Stimulated activated CD4-positive, alpha-beta T cell treated with anti-CD3 and anti-CD28 coated beads, Interleukin-12 subunit alpha, Interleukin-12 subunit beta, amount 100 ng/mL, for 48 hours (primary cell): ENCODE results near the gene COL5A2.

Experiments used
- DNase-seq, 3 donors: peaks; one replicate each; pipeline ENCODE4 v3.0.0-alpha.2; 2020; ENCODE audit warnings: low read depth in 2 of 3, low spot score in 1 of 3

The COL5A2 gene

DNA sequence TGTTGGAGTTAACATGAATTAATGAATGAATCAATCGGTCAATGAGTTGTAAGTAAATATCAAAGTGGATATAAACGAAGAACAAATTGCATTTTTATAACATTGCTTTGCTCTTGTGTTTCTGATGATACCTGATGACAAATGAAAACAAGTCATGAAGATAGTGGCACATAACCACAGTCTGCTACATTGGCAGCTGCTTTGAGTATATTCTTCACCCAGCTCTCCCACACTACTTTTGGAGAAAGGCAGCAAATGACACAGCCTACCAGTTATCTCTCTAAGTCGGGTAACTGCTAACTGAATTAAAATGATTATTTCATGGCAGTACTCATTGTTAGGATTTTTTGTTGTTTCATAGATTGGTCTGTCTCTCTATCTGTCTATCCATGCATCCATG lies 76.8 kb downstream of the COL5A2 start:
- no peak for DNase-seq

- DNase-seq, result no peak
Measured at GRCh38 chr2:189097934-189098333, 81.6 kb downstream of the COL5A2 start.

GRCh38 chr2:189096769-189097447 lies 82.7 kb downstream of the COL5A2 start:
- no peak for DNase-seq

DNA sequence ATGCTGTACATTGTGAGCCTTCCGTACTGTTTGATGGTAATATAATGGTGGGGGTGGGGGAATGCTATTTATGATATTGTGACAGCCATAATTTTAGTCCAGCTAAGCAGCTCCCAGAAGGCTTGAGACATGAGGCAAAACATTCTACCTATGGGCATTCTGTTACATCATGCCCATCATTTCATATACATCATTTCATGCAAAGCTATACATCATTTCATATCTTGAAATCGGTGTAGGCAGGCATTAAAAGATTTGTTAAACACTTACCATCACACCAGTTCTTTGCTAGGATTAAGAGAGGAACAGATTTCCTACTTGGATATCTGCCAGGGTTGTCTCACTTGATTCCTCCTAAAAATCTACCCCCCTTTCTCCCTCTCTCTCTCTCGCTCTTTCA lies 84.5 kb downstream of the COL5A2 start:
- no peak for DNase-seq

DNA sequence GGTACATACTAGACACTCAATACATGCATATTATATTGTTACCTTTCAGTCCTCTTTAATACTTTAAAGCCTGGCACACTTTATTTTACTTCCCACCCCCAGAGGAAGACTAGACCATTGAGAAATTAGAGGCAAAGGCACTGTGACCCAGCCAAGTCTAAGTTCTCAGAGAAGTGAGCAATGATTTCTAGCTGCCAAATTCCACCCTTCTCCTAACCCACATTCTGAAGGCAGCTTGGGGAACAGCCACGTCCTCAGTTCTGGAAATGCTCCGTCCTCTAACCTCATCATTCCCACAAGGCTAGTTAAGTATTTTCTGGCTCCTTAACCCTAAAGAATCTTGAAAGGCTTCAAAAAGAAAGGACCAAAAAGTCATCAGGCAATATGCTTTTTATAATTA lies 86.6 kb downstream of the COL5A2 start:
- DNase-seq, result no peak

GRCh38 chr2:189091253-189091652 lies 88.3 kb downstream of the COL5A2 start:
- no peak for DNase-seq

- no peak for DNase-seq
Measured at GRCh38 chr2:189088591-189089205, 90.9 kb downstream of the COL5A2 start.

GRCh38 chr2:189086710-189087109 lies 92.9 kb downstream of the COL5A2 start:
- no peak for DNase-seq

DNA sequence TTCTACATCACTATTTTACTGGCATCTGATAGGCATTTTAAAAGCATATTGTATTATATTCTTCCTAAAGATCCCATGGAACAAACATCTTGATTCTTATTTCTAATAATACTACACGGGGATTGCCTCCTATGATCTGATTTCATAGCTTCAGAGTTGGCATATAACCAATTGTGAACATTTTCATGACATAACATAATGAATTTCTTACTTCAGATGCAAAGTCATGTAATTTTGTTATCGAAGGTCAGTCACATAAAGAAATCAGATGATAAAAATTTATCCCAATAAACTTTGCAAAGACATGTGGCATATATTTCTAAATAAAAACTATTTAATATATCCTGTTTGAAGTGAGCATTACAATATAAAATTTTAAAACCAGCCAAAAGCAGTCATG lies 93.3 kb downstream of the COL5A2 start:
- no peak for DNase-seq

DNA sequence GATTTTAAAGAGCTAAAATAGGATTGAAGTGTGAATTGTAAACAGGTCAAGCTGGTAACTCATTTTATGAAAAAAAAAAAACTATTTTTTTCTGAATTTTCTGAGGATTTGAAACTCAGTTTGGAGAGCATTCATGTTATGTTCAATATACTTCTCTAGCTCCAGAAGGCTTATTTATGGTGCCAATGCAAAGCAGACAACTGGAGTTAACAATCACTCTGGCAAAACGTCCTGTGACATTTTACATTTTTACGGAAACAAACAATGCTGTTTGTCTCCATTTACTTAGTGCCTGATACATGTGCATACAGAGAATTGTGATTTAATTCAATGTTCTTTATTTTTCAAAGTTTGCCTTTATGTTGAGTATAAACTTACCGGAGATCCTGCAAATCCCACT lies 96.0 kb downstream of the COL5A2 start:
- no peak for DNase-seq

DNA sequence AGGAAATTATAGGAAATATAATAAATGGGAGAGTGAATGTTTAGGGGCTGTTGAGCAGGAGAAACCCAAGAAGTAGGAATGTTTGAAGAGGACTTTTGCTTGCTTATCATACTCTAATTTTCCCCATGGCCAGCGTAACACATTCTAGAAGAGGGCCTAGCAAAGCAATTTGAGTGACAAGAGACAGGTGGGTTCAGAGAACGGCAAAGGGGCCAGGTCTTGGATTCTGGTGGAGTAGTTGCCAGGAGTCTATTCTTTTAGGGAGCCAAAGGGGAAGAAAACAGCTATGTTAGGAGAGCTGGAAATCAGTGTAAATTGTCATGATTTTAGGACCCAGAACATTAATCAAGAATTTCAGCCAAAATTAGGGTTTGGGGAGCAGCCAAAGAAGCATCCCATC lies 96.5 kb downstream of the COL5A2 start:
- no peak for DNase-seq

DNA sequence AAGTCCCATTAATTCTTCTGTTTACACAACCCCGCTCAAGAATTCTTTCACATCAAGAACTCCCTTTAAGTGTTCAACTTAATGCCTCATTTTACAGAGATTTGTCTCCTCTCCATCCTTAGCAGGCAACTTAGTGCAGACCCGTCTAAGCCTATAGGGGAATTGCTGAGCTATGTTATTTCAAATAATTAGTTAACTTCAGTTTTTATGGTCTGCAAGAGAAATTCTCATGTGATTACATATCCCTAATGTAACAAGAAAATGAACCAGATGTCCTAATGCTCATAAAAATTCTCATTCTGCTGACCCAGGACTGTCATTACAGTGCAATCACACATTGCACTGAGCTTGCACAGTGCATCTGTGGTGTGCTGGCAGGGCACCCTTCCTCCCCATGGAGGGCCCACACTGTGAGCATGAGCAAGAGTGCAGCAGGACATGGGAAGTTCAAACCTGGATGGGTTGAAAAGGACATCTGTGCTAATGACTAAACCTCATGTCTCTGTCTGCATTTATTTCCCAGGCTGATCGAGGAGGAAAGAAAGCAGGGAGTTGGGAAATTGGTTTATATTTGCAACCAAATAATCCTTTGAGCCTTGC lies 97.1 kb downstream of the COL5A2 start:
- no peak for DNase-seq

- no peak for DNase-seq
Measured at GRCh38 chr2:189076572-189076971, 103.0 kb downstream of the COL5A2 start.

GRCh38 chr2:189076120-189076519 lies 103.4 kb downstream of the COL5A2 start:
- DNase-seq, result no peak

GRCh38 chr2:189074506-189074905 lies 105.1 kb downstream of the COL5A2 start:
- no peak for DNase-seq

DNA sequence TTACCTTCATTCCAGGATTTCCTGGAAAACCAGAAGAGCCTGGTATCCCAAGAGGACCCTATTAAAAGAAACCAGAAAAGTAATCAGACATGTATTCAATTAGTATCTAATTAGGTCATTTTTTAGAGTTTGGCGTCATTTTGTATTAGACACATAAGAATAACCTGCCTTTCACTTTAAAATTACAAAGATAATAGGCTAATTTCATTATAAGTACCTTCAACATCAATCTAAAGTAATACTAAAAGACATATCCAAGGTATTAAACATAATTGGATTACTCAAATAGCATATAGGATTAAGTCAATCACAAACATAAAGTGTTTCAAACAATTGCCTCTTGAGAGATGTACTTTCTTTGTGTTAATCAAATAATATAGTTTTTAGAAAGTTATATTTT lies 107.5 kb downstream of the COL5A2 start:
- no peak for DNase-seq

DNA sequence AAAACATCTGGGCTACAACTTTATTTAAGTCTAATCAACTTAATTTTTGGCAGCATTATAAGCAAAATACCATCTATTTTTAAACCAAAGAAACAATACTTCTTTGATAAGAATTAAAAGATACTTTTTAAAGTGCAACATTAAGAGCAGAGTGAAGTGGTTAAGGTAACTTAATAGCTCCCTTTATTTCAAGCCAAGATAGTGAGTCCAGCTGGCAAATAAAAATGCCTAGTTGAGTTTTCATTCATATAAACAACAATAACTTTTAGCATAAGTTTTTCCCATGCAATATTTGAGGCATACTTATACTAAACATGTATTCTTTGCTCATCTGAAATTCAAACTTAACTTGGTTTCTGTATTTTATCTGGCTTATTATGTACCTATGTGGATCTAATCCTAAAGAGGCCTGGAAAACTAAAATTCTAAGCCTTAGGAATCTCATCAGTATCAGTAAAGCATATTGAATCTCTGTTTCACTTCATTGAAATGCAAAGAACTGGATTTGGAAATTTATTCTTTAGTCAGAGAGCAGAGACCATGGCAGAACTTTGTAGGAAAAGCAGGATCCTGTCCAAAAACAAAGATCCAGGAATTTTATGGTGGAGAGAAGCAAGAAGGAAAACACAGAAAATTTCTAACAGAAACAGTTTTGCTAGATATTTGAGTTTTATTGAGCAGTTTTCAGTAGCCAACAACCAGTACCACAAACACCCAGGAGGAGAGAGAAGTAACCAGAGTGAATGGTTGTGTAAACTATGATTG lies 109.5 kb downstream of the COL5A2 start:
- DNase-seq, result no peak

GRCh38 chr2:189066037-189066436 lies 113.5 kb downstream of the COL5A2 start:
- DNase-seq, result no peak

DNA sequence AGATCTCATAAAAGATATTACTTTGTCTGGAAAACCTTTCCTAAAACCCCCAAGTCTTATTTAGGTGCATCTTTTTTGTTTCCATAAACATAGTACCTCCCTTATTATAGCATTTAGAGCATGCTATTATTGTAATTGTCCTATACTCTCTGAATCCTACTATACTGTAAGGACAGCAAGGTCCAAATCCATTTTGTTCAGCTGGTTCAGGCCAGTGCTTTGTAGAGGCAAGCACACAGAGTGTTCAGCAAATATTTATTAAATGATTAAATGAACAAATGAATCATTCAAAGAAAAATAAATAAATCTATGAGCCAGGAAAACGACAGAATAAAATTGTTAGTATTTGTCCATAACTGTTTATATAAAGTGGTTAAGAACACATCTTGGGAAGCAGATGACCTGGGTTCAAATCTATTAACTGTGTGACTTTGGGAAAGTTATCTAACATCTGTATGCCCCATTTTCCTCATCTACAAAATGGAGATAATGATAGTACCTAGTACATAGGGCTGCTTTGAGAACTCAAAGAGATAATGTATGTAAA lies 119.4 kb downstream of the COL5A2 start:
- DNase-seq, result no peak

GRCh38 chr2:189057316-189057715 lies 122.2 kb downstream of the COL5A2 start:
- DNase-seq, result no peak

DNA sequence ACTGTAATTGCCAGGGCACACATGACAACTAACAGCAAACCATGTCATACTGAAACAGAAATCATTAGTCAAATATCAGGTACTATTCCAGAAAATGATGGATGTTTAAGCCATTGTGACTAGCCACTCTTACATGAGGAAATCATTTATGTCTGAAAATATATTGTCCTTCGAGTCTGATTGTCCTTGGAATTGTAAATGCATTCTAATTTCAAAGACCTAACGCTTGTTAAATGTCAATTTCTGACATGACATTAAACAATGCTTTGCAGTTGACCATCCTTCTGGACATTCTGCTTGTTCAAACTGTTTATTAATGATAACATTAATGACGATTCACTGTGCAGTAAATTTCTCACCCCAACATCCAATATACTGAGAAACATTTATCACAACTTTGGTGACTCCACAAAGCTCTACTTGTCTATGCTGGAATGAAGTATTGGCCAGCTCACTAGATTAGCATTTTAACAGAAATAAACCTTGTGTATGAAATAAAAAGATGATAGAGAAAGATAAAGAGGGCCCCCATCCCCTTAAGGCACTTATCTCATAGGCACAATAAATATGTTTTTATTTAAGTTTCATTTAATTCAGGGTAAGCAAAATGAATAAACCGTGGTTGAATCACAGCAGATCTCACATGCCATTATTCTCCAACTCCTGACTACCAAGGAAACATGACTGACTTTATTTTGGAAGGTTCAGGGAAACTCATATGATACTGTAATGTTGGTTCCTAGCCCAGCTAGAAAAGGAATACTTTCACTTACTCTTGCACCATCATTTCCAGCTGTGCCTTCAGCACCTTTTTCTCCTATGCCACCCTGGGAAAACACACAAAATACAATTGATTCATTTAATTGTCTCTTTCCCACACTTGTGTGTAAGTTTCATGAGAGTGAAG lies 123.1 kb downstream of the COL5A2 start:
- DNase-seq, result no peak
